ENCODE measurements around the gene KCNH2.

Gene KCNH2

DNA sequence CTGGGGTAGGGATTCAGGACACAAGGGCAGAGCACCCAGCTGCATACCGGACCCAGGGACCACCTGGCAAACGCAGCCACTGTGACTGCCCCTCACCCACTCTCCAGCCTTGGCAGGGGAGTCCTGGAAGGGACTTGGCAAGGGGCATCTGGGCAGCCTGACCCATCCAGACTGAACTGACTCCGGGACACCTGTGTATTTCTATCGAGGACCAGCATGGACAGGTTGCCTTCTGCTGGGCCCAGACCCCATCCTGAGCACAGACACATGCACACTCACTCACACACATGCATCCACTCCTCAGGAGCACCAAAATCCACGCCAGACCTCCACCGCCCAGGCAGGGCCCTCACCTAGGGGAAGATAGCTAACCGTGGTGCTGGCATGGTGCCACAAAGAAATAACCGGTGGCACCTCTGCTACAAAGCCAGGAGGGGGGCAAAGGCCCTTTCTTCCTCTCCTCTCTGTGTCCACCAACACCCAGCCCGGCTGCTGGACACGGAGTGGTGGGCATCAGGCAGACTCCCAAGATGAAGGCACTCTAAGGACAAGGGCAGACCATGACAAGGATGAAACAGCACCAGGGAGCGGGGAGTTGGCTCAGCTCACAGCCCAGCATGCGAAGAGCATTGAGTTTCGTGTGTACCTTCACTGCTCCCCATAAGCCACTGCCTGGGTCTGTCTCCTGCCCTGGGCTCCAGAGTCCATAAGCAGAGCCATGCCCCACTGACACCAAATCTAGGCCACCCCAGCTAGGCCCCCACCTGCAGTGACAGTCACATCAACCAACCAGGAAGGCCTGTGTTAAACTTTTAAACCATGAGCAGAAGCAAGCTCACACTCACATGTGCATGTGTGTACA, 35.3 kb downstream of the KCNH2 start:
- H3K4me1 ChIP-seq (ENCODE audit: control insufficient read depth in 1 of 2, insufficient read depth in 2 of 2, low read length in 2 of 2), result peaks cover 12 to 17% of the 10 kb centered on the region in 2 donors
- no peaks in the 10 kb centered on the region for H3K36me3 ChIP-seq (ENCODE audit: control insufficient read depth in 1 of 2, insufficient read depth in 2 of 2, low read length in 2 of 2)
- no peaks in the 10 kb centered on the region for H3K27me3 ChIP-seq (ENCODE audit: control insufficient read depth in 1 of 2, insufficient read depth in 2 of 2, low read length in 2 of 2)
- H3K9me3 ChIP-seq (ENCODE audit: control insufficient read depth in 1 of 2, low read length in 2 of 2), result no peaks in the 10 kb centered on the region
- H3K9ac ChIP-seq (ENCODE audit: low read depth in 1 of 2, low read length in 2 of 2), result no peak overlapping the region
- no peak overlapping the region for H3K4me3 ChIP-seq (ENCODE audit: low read depth in 1 of 2, low read length in 2 of 2)
- no peak overlapping the region for H3K27ac ChIP-seq (ENCODE audit: low read depth, low read length)

GRCh38 chr7:150942001-150942590, 36.0 kb downstream of the KCNH2 start:
- peaks cover 12 to 22% of the 10 kb centered on the region in 2 donors for H3K4me1 ChIP-seq (ENCODE audit: control insufficient read depth in 1 of 2, insufficient read depth in 2 of 2, low read length in 2 of 2)
- H3K9me3 ChIP-seq (ENCODE audit: control insufficient read depth in 1 of 2, low read length in 2 of 2), result no peaks in the 10 kb centered on the region
- H3K27ac ChIP-seq (ENCODE audit: low read depth, low read length), result no peak overlapping the region
- no peaks in the 10 kb centered on the region for H3K36me3 ChIP-seq (ENCODE audit: control insufficient read depth in 1 of 2, insufficient read depth in 2 of 2, low read length in 2 of 2)
- no peak overlapping the region for H3K9ac ChIP-seq (ENCODE audit: low read depth in 1 of 2, low read length in 2 of 2)
- no peaks in the 10 kb centered on the region for H3K27me3 ChIP-seq (ENCODE audit: control insufficient read depth in 1 of 2, insufficient read depth in 2 of 2, low read length in 2 of 2)
- H3K4me3 ChIP-seq (ENCODE audit: low read depth in 1 of 2, low read length in 2 of 2), result no peak overlapping the region

DNA sequence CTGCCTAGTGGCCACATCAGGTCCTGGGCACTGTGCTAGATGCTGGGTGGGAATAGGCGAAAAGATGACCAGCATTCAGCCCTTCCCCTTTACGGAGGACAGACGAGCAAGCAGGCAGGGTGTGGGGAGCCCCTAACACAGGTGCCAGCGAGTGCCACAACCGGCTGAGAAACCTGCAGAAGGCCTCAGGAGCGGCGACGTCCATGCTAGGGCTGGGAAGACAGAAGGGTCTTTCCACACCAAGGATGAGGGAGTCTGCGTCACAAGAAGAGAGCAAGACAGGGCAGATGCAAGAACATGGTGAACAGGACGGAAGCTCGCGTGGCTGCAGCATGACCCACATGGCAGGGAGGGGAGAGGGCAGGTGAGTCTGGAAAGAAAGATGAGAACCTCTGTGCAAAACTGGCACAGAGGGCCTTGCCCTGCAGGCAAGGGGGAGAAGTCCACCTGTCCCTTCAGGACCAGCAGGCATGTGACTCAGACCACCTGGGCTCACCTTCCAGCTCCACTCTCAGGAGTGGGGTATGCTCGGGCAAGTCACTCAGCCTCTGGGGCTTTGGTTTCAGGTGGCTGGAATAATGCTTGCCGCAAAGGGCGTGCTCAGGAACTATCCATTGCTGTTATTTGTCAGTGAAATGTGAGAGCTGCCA, 36.6 kb downstream of the KCNH2 start:
- Histone ChIP-seq H3K4me1 (ENCODE audit: control insufficient read depth in 1 of 2, insufficient read depth in 2 of 2, low read length in 2 of 2) (peaks cover 12 to 22% of the 10 kb centered on the region in 2 donors), H3K4me3 (ENCODE audit: low read depth in 1 of 2, low read length in 2 of 2) (no peak overlapping the region), H3K36me3 (ENCODE audit: control insufficient read depth in 1 of 2, insufficient read depth in 2 of 2, low read length in 2 of 2) (no peaks in the 10 kb centered on the region), H3K9me3 (ENCODE audit: control insufficient read depth in 1 of 2, low read length in 2 of 2) (no peaks in the 10 kb centered on the region), H3K27ac (ENCODE audit: low read depth, low read length) (no peak overlapping the region), H3K9ac (ENCODE audit: low read depth in 1 of 2, low read length in 2 of 2) (no peak overlapping the region), H3K27me3 (ENCODE audit: control insufficient read depth in 1 of 2, insufficient read depth in 2 of 2, low read length in 2 of 2) (no peaks in the 10 kb centered on the region)

- no peak overlapping the region for H3K4me3 ChIP-seq (ENCODE audit: low read depth in 1 of 2, low read length in 2 of 2)
- no peaks in the 10 kb centered on the region for H3K27me3 ChIP-seq (ENCODE audit: control insufficient read depth in 1 of 2, insufficient read depth in 2 of 2, low read length in 2 of 2)
- H3K9me3 ChIP-seq (ENCODE audit: control insufficient read depth in 1 of 2, low read length in 2 of 2), result no peaks in the 10 kb centered on the region
- H3K4me1 ChIP-seq (ENCODE audit: control insufficient read depth in 1 of 2, insufficient read depth in 2 of 2, low read length in 2 of 2), result peaks cover 12 to 22% of the 10 kb centered on the region in 2 donors
- H3K36me3 ChIP-seq (ENCODE audit: control insufficient read depth in 1 of 2, insufficient read depth in 2 of 2, low read length in 2 of 2), result no peaks in the 10 kb centered on the region
- H3K9ac ChIP-seq (ENCODE audit: low read depth in 1 of 2, low read length in 2 of 2), result no peak overlapping the region
- H3K27ac ChIP-seq (ENCODE audit: low read depth, low read length), result no peak overlapping the region
Measured at GRCh38 chr7:150940431-150941102, 37.6 kb downstream of the KCNH2 start.

- H3K4me3 ChIP-seq (ENCODE audit: low read depth in 1 of 2, low read length in 2 of 2), result no peak overlapping the region
- no peak overlapping the region for H3K9ac ChIP-seq (ENCODE audit: low read depth in 1 of 2, low read length in 2 of 2)
- no peaks in the 10 kb centered on the region for H3K36me3 ChIP-seq (ENCODE audit: control insufficient read depth in 1 of 2, insufficient read depth in 2 of 2, low read length in 2 of 2)
- no peaks in the 10 kb centered on the region for H3K9me3 ChIP-seq (ENCODE audit: control insufficient read depth in 1 of 2, low read length in 2 of 2)
- no peaks in the 10 kb centered on the region for H3K27me3 ChIP-seq (ENCODE audit: control insufficient read depth in 1 of 2, insufficient read depth in 2 of 2, low read length in 2 of 2)
- H3K27ac ChIP-seq (ENCODE audit: low read depth, low read length), result no peak overlapping the region
- H3K4me1 ChIP-seq (ENCODE audit: control insufficient read depth in 1 of 2, insufficient read depth in 2 of 2, low read length in 2 of 2), result peaks cover 12 to 22% of the 10 kb centered on the region in 2 donors
Measured at GRCh38 chr7:150939466-150939865, 38.7 kb downstream of the KCNH2 start.

- H3K36me3 ChIP-seq (ENCODE audit: control insufficient read depth in 1 of 2, insufficient read depth in 2 of 2, low read length in 2 of 2), result no peaks in the 10 kb centered on the region
- no peak overlapping the region for H3K9ac ChIP-seq (ENCODE audit: low read depth in 1 of 2, low read length in 2 of 2)
- H3K9me3 ChIP-seq (ENCODE audit: control insufficient read depth in 1 of 2, low read length in 2 of 2), result no peaks in the 10 kb centered on the region
- H3K27ac ChIP-seq (ENCODE audit: low read depth, low read length), result no peak overlapping the region
- peaks cover 12 to 22% of the 10 kb centered on the region in 2 donors for H3K4me1 ChIP-seq (ENCODE audit: control insufficient read depth in 1 of 2, insufficient read depth in 2 of 2, low read length in 2 of 2)
- H3K27me3 ChIP-seq (ENCODE audit: control insufficient read depth in 1 of 2, insufficient read depth in 2 of 2, low read length in 2 of 2), result no peaks in the 10 kb centered on the region
- H3K4me3 ChIP-seq (ENCODE audit: low read depth in 1 of 2, low read length in 2 of 2), result no peak overlapping the region
Measured at GRCh38 chr7:150939052-150939451, 39.1 kb downstream of the KCNH2 start.

DNA sequence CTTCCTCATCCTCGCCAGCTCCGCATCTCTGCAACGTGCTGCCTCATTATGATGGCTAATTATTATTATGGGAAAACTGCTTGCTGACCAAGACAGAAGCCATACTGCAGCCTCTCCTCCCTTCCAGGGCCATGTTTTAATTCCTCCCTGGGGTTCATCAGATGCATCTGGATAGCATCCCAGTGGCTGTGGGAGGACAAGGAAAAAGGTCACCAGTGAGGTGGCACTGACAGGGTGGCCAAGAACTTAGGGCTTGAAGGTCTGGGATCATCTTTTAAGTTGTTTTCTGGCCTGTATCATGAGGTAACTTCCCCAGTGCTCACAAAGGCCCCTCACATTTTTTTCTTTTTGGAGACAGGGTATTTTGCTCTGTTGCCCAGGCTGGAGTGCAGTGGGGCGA, 39.6 kb downstream of the KCNH2 start:
- Histone ChIP-seq H3K27ac (ENCODE audit: low read depth, low read length) (no peak overlapping the region), H3K36me3 (ENCODE audit: control insufficient read depth in 1 of 2, insufficient read depth in 2 of 2, low read length in 2 of 2) (no peaks in the 10 kb centered on the region), H3K4me1 (ENCODE audit: control insufficient read depth in 1 of 2, insufficient read depth in 2 of 2, low read length in 2 of 2) (peaks cover 12 to 22% of the 10 kb centered on the region in 2 donors), H3K9ac (ENCODE audit: low read depth in 1 of 2, low read length in 2 of 2) (no peak overlapping the region), H3K9me3 (ENCODE audit: control insufficient read depth in 1 of 2, low read length in 2 of 2) (no peaks in the 10 kb centered on the region), H3K27me3 (ENCODE audit: control insufficient read depth in 1 of 2, insufficient read depth in 2 of 2, low read length in 2 of 2) (no peaks in the 10 kb centered on the region), H3K4me3 (ENCODE audit: low read depth in 1 of 2, low read length in 2 of 2) (no peak overlapping the region)

DNA sequence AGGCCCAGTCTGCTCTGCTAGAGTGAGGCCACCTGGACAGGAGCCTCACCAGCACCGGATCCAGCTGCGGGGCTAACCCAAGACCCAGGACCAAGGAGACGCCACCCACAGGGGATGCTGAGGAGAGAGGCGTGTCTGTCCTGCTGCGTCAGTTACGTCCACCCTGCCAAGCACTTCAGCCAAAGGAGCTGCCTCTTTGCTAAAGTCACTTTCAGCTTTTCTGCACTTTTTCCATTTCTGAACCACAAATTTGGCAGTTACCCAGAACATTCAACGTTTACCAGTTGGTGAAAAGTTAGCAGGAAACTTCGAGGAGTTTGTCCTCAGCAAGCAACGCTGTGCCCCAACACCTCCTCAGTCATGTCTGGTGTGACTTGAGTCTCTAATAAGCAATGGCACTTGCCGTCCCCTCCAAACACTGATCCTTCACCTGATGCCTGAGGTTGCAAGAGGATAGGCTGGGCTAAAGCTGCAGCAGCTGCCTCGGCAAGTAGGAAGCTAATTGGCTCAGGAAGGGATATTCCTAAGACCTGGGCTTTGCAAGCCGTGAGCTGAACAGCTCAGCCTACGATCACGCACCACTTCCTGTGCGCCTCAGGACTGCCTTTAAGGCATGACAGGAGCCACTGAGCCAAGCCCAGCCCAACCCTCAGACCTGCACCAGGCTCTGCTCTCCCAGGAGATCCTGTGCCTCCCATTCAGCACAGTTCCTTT, 40.1 kb downstream of the KCNH2 start:
- no peaks in the 10 kb centered on the region for H3K27me3 ChIP-seq (ENCODE audit: control insufficient read depth in 1 of 2, insufficient read depth in 2 of 2, low read length in 2 of 2)
- H3K36me3 ChIP-seq (ENCODE audit: control insufficient read depth in 1 of 2, insufficient read depth in 2 of 2, low read length in 2 of 2), result no peaks in the 10 kb centered on the region
- H3K9me3 ChIP-seq (ENCODE audit: control insufficient read depth in 1 of 2, low read length in 2 of 2), result no peaks in the 10 kb centered on the region
- H3K27ac ChIP-seq (ENCODE audit: low read depth, low read length), result no peak overlapping the region
- H3K4me3 ChIP-seq (ENCODE audit: low read depth in 1 of 2, low read length in 2 of 2), result peak overlapping the region in 1 of 2 donors; percentile 32
- H3K9ac ChIP-seq (ENCODE audit: low read depth in 1 of 2, low read length in 2 of 2), result no peak overlapping the region
- peaks cover 12 to 22% of the 10 kb centered on the region in 2 donors for H3K4me1 ChIP-seq (ENCODE audit: control insufficient read depth in 1 of 2, insufficient read depth in 2 of 2, low read length in 2 of 2)

GRCh38 chr7:150936018-150936417, 42.1 kb downstream of the KCNH2 start:
- no peak overlapping the region for H3K9ac ChIP-seq (ENCODE audit: low read depth in 1 of 2, low read length in 2 of 2)
- no peaks in the 10 kb centered on the region for H3K9me3 ChIP-seq (ENCODE audit: control insufficient read depth in 1 of 2, low read length in 2 of 2)
- H3K27me3 ChIP-seq (ENCODE audit: control insufficient read depth in 1 of 2, insufficient read depth in 2 of 2, low read length in 2 of 2), result no peaks in the 10 kb centered on the region
- H3K36me3 ChIP-seq (ENCODE audit: control insufficient read depth in 1 of 2, insufficient read depth in 2 of 2, low read length in 2 of 2), result no peaks in the 10 kb centered on the region
- H3K27ac ChIP-seq (ENCODE audit: low read depth, low read length), result no peak overlapping the region
- no peak overlapping the region for H3K4me3 ChIP-seq (ENCODE audit: low read depth in 1 of 2, low read length in 2 of 2)
- H3K4me1 ChIP-seq (ENCODE audit: control insufficient read depth in 1 of 2, insufficient read depth in 2 of 2, low read length in 2 of 2), result peaks cover 0 to 14% of the 10 kb centered on the region in 2 donors
